ENCODE results near the gene JPH4. TPM values are rescaled to one million over a fixed set of nuclear protein-coding genes. Genes with fewer than 3 reads are reported as not detected.

The JPH4 gene
- total RNA-seq, 1 donor from 2014 or later, result 4.7 TPM

GRCh38 chr14:23622990-23623389 is 44.4 kb upstream of the JPH4 start:
- Histone ChIP-seq H3K27ac (no peak overlapping the region), H3K9me3 (no peaks in the 10 kb centered on the region), H3K4me1 (no peaks in the 10 kb centered on the region), H3K27me3 (no peaks in the 10 kb centered on the region), H3K36me3 (no peaks in the 10 kb centered on the region), H3K4me3 (no peak overlapping the region)
- no peak for DNase-seq (ENCODE audit: low spot score in 2 of 2)
- TF ChIP-seq CTCF (IDR thresholded peaks at IDR 0.05), result no peak
- intact Hi-C loops (cut with DNase I), result no loop called here

- H3K27me3 ChIP-seq, result no peaks in the 10 kb centered on the region
- H3K27ac ChIP-seq, result no peak overlapping the region
- DNase-seq (ENCODE audit: low spot score in 2 of 2), result no peak
- intact Hi-C loops (cut with DNase I), result no loop called here
- no peaks in the 10 kb centered on the region for H3K4me1 ChIP-seq
- no peak overlapping the region for H3K4me3 ChIP-seq
- no peak for TF ChIP-seq CTCF (IDR thresholded peaks at IDR 0.05)
- H3K36me3 ChIP-seq, result no peaks in the 10 kb centered on the region
- H3K9me3 ChIP-seq, result no peaks in the 10 kb centered on the region
Measured at GRCh38 chr14:23621932-23622730, 43.5 kb upstream of the JPH4 start.

DNA sequence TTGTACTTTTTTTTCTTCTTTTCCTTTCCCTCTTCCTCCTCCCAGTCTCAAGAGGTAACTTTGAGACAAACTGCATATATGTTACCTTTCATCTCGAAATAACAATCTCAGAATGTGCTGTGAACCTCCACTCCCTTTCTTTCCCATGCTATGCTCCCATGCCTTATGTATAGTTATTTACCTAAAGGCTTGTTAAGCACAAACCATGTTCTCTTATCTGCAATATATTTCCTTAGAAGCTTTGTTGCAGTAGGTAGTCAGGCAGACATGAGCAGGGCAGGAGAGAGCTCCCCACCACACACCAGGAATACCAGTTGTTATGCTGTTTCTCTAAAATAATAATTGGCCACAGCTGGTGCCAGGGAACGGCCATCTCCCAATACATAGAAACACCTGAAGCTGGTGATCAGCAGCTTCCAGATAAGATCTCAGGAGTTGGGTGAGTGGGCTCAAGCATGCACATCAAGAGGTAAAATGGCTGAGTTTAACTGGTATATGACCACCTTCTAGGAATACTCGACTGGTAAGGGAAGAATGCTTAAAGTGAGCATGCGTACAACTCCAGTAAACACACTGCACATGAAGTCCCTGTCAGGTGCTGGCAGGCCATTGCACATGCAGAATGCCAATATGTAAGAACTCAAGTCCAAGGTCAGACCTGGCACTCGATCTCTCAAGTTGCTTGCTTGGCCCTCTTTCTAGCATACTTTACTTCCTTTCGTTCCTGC is 42.8 kb upstream of the JPH4 start:
- DNase-seq (ENCODE audit: low spot score in 2 of 2), result no peak
- Histone ChIP-seq H3K27ac (no peak overlapping the region), H3K4me3 (no peak overlapping the region), H3K36me3 (no peaks in the 10 kb centered on the region), H3K9me3 (no peaks in the 10 kb centered on the region), H3K4me1 (no peaks in the 10 kb centered on the region), H3K27me3 (no peaks in the 10 kb centered on the region)
- intact Hi-C loops (cut with DNase I), result no loop called here
- TF ChIP-seq CTCF (IDR thresholded peaks at IDR 0.05), result no peak

GRCh38 chr14:23620177-23620702 is 41.6 kb upstream of the JPH4 start:
- no peak for TF ChIP-seq CTCF (IDR thresholded peaks at IDR 0.05)
- H3K4me1 ChIP-seq, result no peaks in the 10 kb centered on the region
- no peak for DNase-seq (ENCODE audit: low spot score in 2 of 2)
- H3K9me3 ChIP-seq, result no peaks in the 10 kb centered on the region
- no peak overlapping the region for H3K4me3 ChIP-seq
- intact Hi-C loops (cut with DNase I), result no loop called here
- H3K27ac ChIP-seq, result no peak overlapping the region
- no peaks in the 10 kb centered on the region for H3K27me3 ChIP-seq
- H3K36me3 ChIP-seq, result no peaks in the 10 kb centered on the region

GRCh38 chr14:23618415-23618988 is 39.9 kb upstream of the JPH4 start:
- H3K4me3 ChIP-seq, result no peak overlapping the region
- H3K27ac ChIP-seq, result no peak overlapping the region
- no peaks in the 10 kb centered on the region for H3K27me3 ChIP-seq
- DNase-seq (ENCODE audit: low spot score in 2 of 2), result no peak
- H3K36me3 ChIP-seq, result no peaks in the 10 kb centered on the region
- intact Hi-C loops (cut with DNase I), result no loop called here
- TF ChIP-seq CTCF (IDR thresholded peaks at IDR 0.05), result no peak
- no peaks in the 10 kb centered on the region for H3K9me3 ChIP-seq
- H3K4me1 ChIP-seq, result no peaks in the 10 kb centered on the region
